ENCODE data around the gene ACOT9. TPM values are rescaled to one million over a fixed set of nuclear protein-coding genes. Genes with fewer than 3 reads are reported as not detected.

Gene ACOT9
- polyA plus RNA-seq, 1 donor from 2014 or later = 3.1 TPM

GRCh38 chrX:23731951-23732350 is 11.1 kb downstream of the ACOT9 start:
- Histone ChIP-seq H2AFZ (ENCODE audit: low read depth, low read length) (no peak overlapping the region), H3K9me2 (ENCODE audit: insufficient read depth, low read length) (no peaks in the 10 kb centered on the region), H3K27me3 (ENCODE audit: insufficient read depth, low read depth, low read length) (no peaks in the 10 kb centered on the region), H3K4me2 (ENCODE audit: low read length) (no peak overlapping the region), H3K36me3 (ENCODE audit: insufficient read depth, low read length) (no peaks in the 10 kb centered on the region), H4K20me1 (ENCODE audit: insufficient read depth) (no peaks in the 10 kb centered on the region), H3K9ac (ENCODE audit: low read length) (no peak overlapping the region), H3K4me3 (ENCODE audit: low read length) (no peak overlapping the region), H3F3A (ENCODE audit: insufficient read depth, low read length, poor library complexity, severe bottlenecking) (no peaks in the 10 kb centered on the region), H3K79me2 (replicated peaks; ENCODE audit: insufficient read depth, low read length) (no peaks in the 10 kb centered on the region), H3K9me3 (ENCODE audit: low read length) (no peaks in the 10 kb centered on the region), H3K27ac (ENCODE audit: low read length) (no peak overlapping the region)
- TF ChIP-seq EZH2 (IDR thresholded peaks at IDR 0.05; ENCODE audit: borderline replicate concordance, insufficient read depth, low read length, poor library complexity, severe bottlenecking) (no peak), SMC3 (conservative IDR thresholded peaks at IDR 0.05; ENCODE audit: poor library complexity) (no peak), EP300 (conservative IDR thresholded peaks at IDR 0.05; ENCODE audit: poor library complexity, severe bottlenecking) (no peak), MXI1 (conservative IDR thresholded peaks at IDR 0.05; ENCODE audit: poor library complexity, severe bottlenecking) (no peak), TAF1 (IDR thresholded peaks at IDR 0.05; ENCODE audit: low read depth) (no peak)

GRCh38 chrX:23729214-23729613 is 13.9 kb downstream of the ACOT9 start:
- no peak overlapping the region for H3K4me3 ChIP-seq (ENCODE audit: low read length)

More at GRCh38 chrX:23729214-23729613, 13.9 kb downstream of the ACOT9 start:
- Histone ChIP-seq H3K9ac (ENCODE audit: low read length) (no peak overlapping the region), H3K27me3 (ENCODE audit: insufficient read depth, low read depth, low read length) (no peaks in the 10 kb centered on the region), H3F3A (ENCODE audit: insufficient read depth, low read length, poor library complexity, severe bottlenecking) (no peaks in the 10 kb centered on the region), H3K27ac (ENCODE audit: low read length) (no peak overlapping the region), H3K9me3 (ENCODE audit: low read length) (no peaks in the 10 kb centered on the region), H3K36me3 (ENCODE audit: insufficient read depth, low read length) (no peaks in the 10 kb centered on the region), H3K79me2 (replicated peaks; ENCODE audit: insufficient read depth, low read length) (no peaks in the 10 kb centered on the region), H2AFZ (ENCODE audit: low read depth, low read length) (no peak overlapping the region), H3K9me2 (ENCODE audit: insufficient read depth, low read length) (no peaks in the 10 kb centered on the region), H4K20me1 (ENCODE audit: insufficient read depth) (no peaks in the 10 kb centered on the region), H3K4me2 (ENCODE audit: low read length) (no peak overlapping the region)
- TF ChIP-seq EP300 (conservative IDR thresholded peaks at IDR 0.05; ENCODE audit: poor library complexity, severe bottlenecking) (no peak), POLR2AphosphoS5 (IDR thresholded peaks at IDR 0.05) (no peak), REST (IDR thresholded peaks at IDR 0.05; ENCODE audit: borderline replicate concordance) (no peak), CTCF (IDR thresholded peaks at IDR 0.05; ENCODE audit: poor library complexity, severe bottlenecking) (no peak), EZH2 (IDR thresholded peaks at IDR 0.05; ENCODE audit: borderline replicate concordance, insufficient read depth, low read length, poor library complexity, severe bottlenecking) (no peak), SMC3 (conservative IDR thresholded peaks at IDR 0.05; ENCODE audit: poor library complexity) (no peak), MXI1 (conservative IDR thresholded peaks at IDR 0.05; ENCODE audit: poor library complexity, severe bottlenecking) (no peak), RAD21 (conservative IDR thresholded peaks at IDR 0.05) (no peak), TAF1 (IDR thresholded peaks at IDR 0.05; ENCODE audit: low read depth) (no peak)
